K562 (cell line): ENCODE results near the gene PTAFR. TPM values are rescaled to one million over a fixed set of nuclear protein-coding genes. Genes with fewer than 3 reads are reported as not detected.

Experiments used
- CBX3 ChIP-seq, 2 experiments: IDR thresholded peaks; 1 replicate in 1 of 2; 2 replicates in 1 of 2; pipeline ENCODE4 v1.6.1; 2012; ENCODE audit warnings: inconsistent platforms in 2 of 2, low read length in 2 of 2, borderline replicate concordance in 1 of 2, control low read depth in 1 of 2
- EP400 ChIP-seq: fragments of 450-650 bp; IDR thresholded peaks from 2 replicates; pipeline ENCODE4 v1.6.1; 2017; ENCODE audit warnings: antibody characterized with exemption, mild to moderate bottlenecking, moderate library complexity
- HDAC1 ChIP-seq, 2 experiments: fragments of 450-650 bp; IDR thresholded peaks; 2 replicates each; pipeline ENCODE4 v1.6.1; 2016 to 2017; ENCODE audit warnings: inconsistent platforms in 1 of 2, mild to moderate bottlenecking in 1 of 2, moderate library complexity in 1 of 2
- HNRNPL ChIP-seq: fragments of 200-400 bp; formaldehyde crosslinking; IDR thresholded peaks from 2 replicates; pipeline ENCODE4 v1.6.1; 2017; ENCODE audit warnings: low read depth, mild to moderate bottlenecking, low read length
- HNRNPLL ChIP-seq: fragments of 200-400 bp; formaldehyde crosslinking; IDR thresholded peaks from 2 replicates; pipeline ENCODE4 v1.6.1; 2017; ENCODE audit warnings: low read length, low read depth, mild to moderate bottlenecking; ENCODE audit not compliant: poor library complexity, severe bottlenecking
- JUNB ChIP-seq: fragments of 450-650 bp; formaldehyde crosslinking; conservative IDR thresholded peaks from 2 replicates; pipeline ENCODE4 v1.4.0; 2020; ENCODE audit warnings: mild to moderate bottlenecking
- NBN ChIP-seq: fragments of 450-650 bp; IDR thresholded peaks from 2 replicates; pipeline ENCODE4 v1.6.1; 2016; ENCODE audit warnings: low read depth, mild to moderate bottlenecking
- NR2C2 ChIP-seq, 2 experiments: fragments of 200-800 bp in 1 of 2; sonication (Bioruptor generic) in 1 of 2; sonication (generic) in 1 of 2; formaldehyde crosslinking in 1 of 2; IDR thresholded peaks; 2 replicates each; pipeline versions ENCODE4 v1.6.1 to v1.8.0; 2016 to 2022; ENCODE audit warnings: mild to moderate bottlenecking in 1 of 2, missing compliant biosample characterization in 1 of 2, missing genetic modification characterization in 1 of 2, missing genetic modification reagents in 1 of 2
- RAD21 ChIP-seq, 2 experiments: fragments of 250-450 bp in 1 of 2; fragments of 450-650 bp in 1 of 2; sonication (Bioruptor Pico) in 1 of 2; formaldehyde crosslinking in 1 of 2; IDR thresholded peaks in 1 of 2; conservative IDR thresholded peaks in 1 of 2; 2 replicates each; pipeline versions ENCODE4 v1.4.0 to v1.8.0; 2020 to 2022; ENCODE audit warnings: mild to moderate bottlenecking in 2 of 2, moderate library complexity in 1 of 2
- RBM15 ChIP-seq: fragments of 200-400 bp; formaldehyde crosslinking; IDR thresholded peaks from 2 replicates; pipeline ENCODE4 v1.6.1; 2018; ENCODE audit warnings: mild to moderate bottlenecking, low read length, moderate library complexity; ENCODE audit not compliant: insufficient read depth
- RCOR1 ChIP-seq, 2 experiments: IDR thresholded peaks; 2 replicates each; pipeline ENCODE4 v1.6.1; 2012; ENCODE audit warnings: low read depth in 2 of 2, low read length in 2 of 2, borderline replicate concordance in 1 of 2, improper control_type of control experiment in 1 of 2
- SPI1 ChIP-seq: IDR thresholded peaks from 2 replicates; pipeline ENCODE4 v1.6.1; 2011; ENCODE audit warnings: low read depth, low read length, control low read depth, borderline replicate concordance
- THRB ChIP-seq: fragments of 450-650 bp; formaldehyde crosslinking; conservative IDR thresholded peaks from 2 replicates; pipeline ENCODE4 v1.4.0; 2022; ENCODE audit warnings: mild to moderate bottlenecking, missing genetic modification characterization
- TRIM24 ChIP-seq, 2 experiments: fragments of 450-650 bp; IDR thresholded peaks; 2 replicates each; pipeline ENCODE4 v1.6.1; 2016
- VEZF1 ChIP-seq: fragments of 200-800 bp; sonication (Bioruptor generic); IDR thresholded peaks from 2 replicates; pipeline ENCODE4 v1.6.1; 2017; ENCODE audit warnings: missing genetic modification characterization, missing compliant biosample characterization
- ZBTB12 ChIP-seq: fragments of 250-450 bp; sonication (Bioruptor Pico); IDR thresholded peaks from 2 replicates; pipeline ENCODE4 v1.4.0; 2020
- ZNF174 ChIP-seq: fragments of 250-450 bp; sonication (Bioruptor Pico); IDR thresholded peaks from 2 replicates; pipeline ENCODE4 v1.4.0; 2020; ENCODE audit warnings: mild to moderate bottlenecking
- ZNF395 ChIP-seq: fragments of 200-800 bp; sonication (Bioruptor generic); IDR thresholded peaks from 2 replicates; pipeline ENCODE4 v1.6.1; 2017; ENCODE audit warnings: missing genetic modification characterization, missing compliant biosample characterization
- polyA plus RNA-seq, 8 experiments: library from polyadenylated mRNA; depleted of rRNA in 4 of 8; stranded (reverse) in 5 of 8; unstranded in 3 of 8; fragments of >200 nt; fragmentation: Nextera tagmentation in 2 of 8; fragmentation: Illumina TruSeq in 1 of 8; extraction: Ambion mirVana in 2 of 8; extraction: Trizol in 1 of 8; gene quantifications; 2 replicates each; pipeline versions ENCODE4 v1.2.1 to v1.2.3, GENCODE V29; 2011 to 2014; ENCODE audit warnings: inconsistent platforms in 1 of 8, missing spikeins in 1 of 8
- total RNA-seq, 7 experiments: library from RNA; depleted of rRNA in 6 of 7; stranded (reverse); fragments of >200 nt in 6 of 7; fragmentation: Illumina TruSeq in 2 of 7; extraction: Trizol in 2 of 7; gene quantifications; 2 replicates each; pipeline versions ENCODE4 v1.2.1 to v1.2.3, GENCODE V29; 2011 to 2021; ENCODE audit warnings: low replicate concordance in 1 of 7
- TF ChIP-seq, protein P1 (sequence below): sonication (generic); formaldehyde crosslinking; IDR thresholded peaks from 2 replicates; pipeline ENCODE4 v1.9.0; 2022; ENCODE audit warnings: mild to moderate bottlenecking, missing genetic modification reagents
- TF ChIP-seq, protein P2 (sequence below): fragments of 450-650 bp; formaldehyde crosslinking; IDR thresholded peaks from 2 replicates; pipeline ENCODE4 v1.4.0; 2022; ENCODE audit warnings: mild to moderate bottlenecking, moderate library complexity

The PTAFR gene
- total and polyA plus RNA-seq, 9 of the 15 experiments (the other 6 are each of a cell fraction or from before 2014, with no cell fraction given), result 0.15 to 0.55 (median 0.40) TPM; not detected in 1

- peak; percentile 89 for TF ChIP-seq SPI1
- TF ChIP-seq TRIM24 (IDR thresholded peaks at IDR 0.05), result peak; percentile 76 to 92
- TF ChIP-seq JUNB (CRISPR knock-in tag), result no peak
- TF ChIP-seq ZNF395, result 0 out of 2 replicates have a peak, but pooled peaks have one; percentile 39
- peak; percentile 51 for TF ChIP-seq THRB
- TF ChIP-seq HNRNPLL, result no peak
- peak; percentile 87 for TF ChIP-seq VEZF1 (CRISPR knock-in tag)
- TF ChIP-seq NBN, result 0 out of 2 replicates have a peak, but pooled peaks have one; percentile 19
- no peak for TF ChIP-seq ZNF174
- no peak for TF ChIP-seq CBX3 (IDR thresholded peaks at IDR 0.05; ENCODE audit: borderline replicate concordance in 1 of 2, low read length in 2 of 2)
- TF ChIP-seq, protein P1, sequence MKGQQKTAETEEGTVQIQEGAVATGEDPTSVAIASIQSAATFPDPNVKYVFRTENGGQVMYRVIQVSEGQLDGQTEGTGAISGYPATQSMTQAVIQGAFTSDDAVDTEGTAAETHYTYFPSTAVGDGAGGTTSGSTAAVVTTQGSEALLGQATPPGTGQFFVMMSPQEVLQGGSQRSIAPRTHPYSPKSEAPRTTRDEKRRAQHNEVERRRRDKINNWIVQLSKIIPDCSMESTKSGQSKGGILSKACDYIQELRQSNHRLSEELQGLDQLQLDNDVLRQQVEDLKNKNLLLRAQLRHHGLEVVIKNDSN (CRISPR knock-in tag), result no peak
- no peak for TF ChIP-seq NR2C2 (CRISPR knock-in tag; IDR thresholded peaks at IDR 0.05)
- TF ChIP-seq NR2C2 (tag; IDR thresholded peaks at IDR 0.05), result peak; percentile 64
- 0 out of 2 replicates have a peak, but pooled peaks have one; percentile 7 for TF ChIP-seq ZBTB12 (CRISPR knock-in tag)
- TF ChIP-seq HNRNPL, result no peak
- 0 out of 4 replicates have a peak, but pooled peaks of 1 of the 2 experiments have one; percentile 15 for TF ChIP-seq RAD21 (CRISPR knock-in tag; conservative IDR thresholded peaks at IDR 0.05 in 1 of 2, IDR thresholded peaks at IDR 0.05 in 1 of 2)
- peak; percentile 73 for TF ChIP-seq EP400
- no peak for TF ChIP-seq HDAC1 (IDR thresholded peaks at IDR 0.05)
- TF ChIP-seq, protein P2, sequence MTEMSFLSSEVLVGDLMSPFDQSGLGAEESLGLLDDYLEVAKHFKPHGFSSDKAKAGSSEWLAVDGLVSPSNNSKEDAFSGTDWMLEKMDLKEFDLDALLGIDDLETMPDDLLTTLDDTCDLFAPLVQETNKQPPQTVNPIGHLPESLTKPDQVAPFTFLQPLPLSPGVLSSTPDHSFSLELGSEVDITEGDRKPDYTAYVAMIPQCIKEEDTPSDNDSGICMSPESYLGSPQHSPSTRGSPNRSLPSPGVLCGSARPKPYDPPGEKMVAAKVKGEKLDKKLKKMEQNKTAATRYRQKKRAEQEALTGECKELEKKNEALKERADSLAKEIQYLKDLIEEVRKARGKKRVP (CRISPR knock-in tag), result peak; percentile 54; the same call in 1 of the 2 replicates
- TF ChIP-seq RCOR1 (IDR thresholded peaks at IDR 0.05; ENCODE audit: borderline replicate concordance in 1 of 2, low read depth in 2 of 2, low read length in 2 of 2), result peak in 1 of 2 experiments; percentile 37; a peak in 1 of 4 replicates
- no peak for TF ChIP-seq RBM15
These were observed 61.2 kb downstream of the PTAFR start (continued) for GRCh38 chr1:28115267-28115666.
